HG03342 (cell line): ENCODE measurements around the gene TMEM266.

ENCODE experiments used
- ATAC-seq: cut with Tn5 transposase; IDR thresholded peaks from one replicate; pipeline ENCODE4 v1.9.1; 2021; ENCODE audit warnings: mild to moderate bottlenecking, moderate library complexity; ENCODE audit not compliant: unreplicated experiment

The TMEM266 gene

GRCh38 chr15:76123031-76123430, 63.2 kb downstream of the TMEM266 start:
- ATAC-seq, result no peak

GRCh38 chr15:76127169-76127568, 67.4 kb downstream of the TMEM266 start:
- no peak for ATAC-seq

GRCh38 chr15:76127880-76128279, 68.1 kb downstream of the TMEM266 start:
- ATAC-seq, result no peak

- ATAC-seq, result no peak
These were observed 74.8 kb downstream of the TMEM266 start for GRCh38 chr15:76134537-76134936.

GRCh38 chr15:76135516-76135915, 75.7 kb downstream of the TMEM266 start:
- ATAC-seq, result no peak

- no peak for ATAC-seq
These were observed 78.7 kb downstream of the TMEM266 start for GRCh38 chr15:76138436-76138835.

- peak; percentile 71 for ATAC-seq
These were observed 79.7 kb downstream of the TMEM266 start for GRCh38 chr15:76139368-76140073.

GRCh38 chr15:76140074-76140464, 80.3 kb downstream of the TMEM266 start:
- no peak for ATAC-seq

- no peak for ATAC-seq
These were observed 87.0 kb downstream of the TMEM266 start for GRCh38 chr15:76146812-76147211.

GRCh38 chr15:76147906-76148570, 88.3 kb downstream of the TMEM266 start:
- ATAC-seq, result no peak

- no peak for ATAC-seq
These were observed 89.6 kb downstream of the TMEM266 start for GRCh38 chr15:76149291-76149915.

- peak; percentile 15 for ATAC-seq
These were observed 90.7 kb downstream of the TMEM266 start for GRCh38 chr15:76150513-76150912.

GRCh38 chr15:76150971-76151598, 91.3 kb downstream of the TMEM266 start:
- peak; percentile 85 for ATAC-seq

GRCh38 chr15:76151599-76151974, 91.8 kb downstream of the TMEM266 start:
- ATAC-seq, result no peak

GRCh38 chr15:76152197-76152596, 92.4 kb downstream of the TMEM266 start:
- ATAC-seq, result no peak

GRCh38 chr15:76153241-76154197, 93.7 kb downstream of the TMEM266 start:
- no peak for ATAC-seq

- ATAC-seq, result no peak
These were observed 95.9 kb downstream of the TMEM266 start for GRCh38 chr15:76155731-76156130.

GRCh38 chr15:76158226-76158625, 98.4 kb downstream of the TMEM266 start:
- no peak for ATAC-seq

GRCh38 chr15:76158815-76159214, 99.0 kb downstream of the TMEM266 start:
- ATAC-seq, result no peak

GRCh38 chr15:76159282-76159681, 99.5 kb downstream of the TMEM266 start:
- no peak for ATAC-seq
